HepG2 (cell line): Measurements from ENCODE around the gene CD163. TPM values are rescaled to one million over a fixed set of nuclear protein-coding genes. Genes with fewer than 3 reads are reported as not detected.

Experiments
- GATAD1 ChIP-seq: IDR thresholded peaks from 2 replicates; pipeline ENCODE4 v1.6.1; 2016; ENCODE audit warnings: missing genetic modification reagents, missing compliant biosample characterization
- HMGA1 ChIP-seq: sonication (generic); formaldehyde crosslinking; conservative IDR thresholded peaks from 2 replicates; pipeline ENCODE4 v1.4.0; 2020; ENCODE audit warnings: missing genetic modification reagents
- MTERF4 ChIP-seq: sonication (generic); formaldehyde crosslinking; IDR thresholded peaks from 2 replicates; pipeline ENCODE4 v1.8.0; 2023; ENCODE audit warnings: mild to moderate bottlenecking, missing genetic modification reagents
- SNAI1 ChIP-seq: sonication (generic); formaldehyde crosslinking; IDR thresholded peaks from 2 replicates; pipeline ENCODE4 v1.5.0; 2020; ENCODE audit warnings: mild to moderate bottlenecking, missing genetic modification reagents, borderline replicate concordance
- ZNF318 ChIP-seq: sonication (generic); formaldehyde crosslinking; IDR thresholded peaks from 2 replicates; pipeline ENCODE4 v1.4.0; 2020; ENCODE audit warnings: mild to moderate bottlenecking, missing genetic modification reagents
- polyA plus RNA-seq, 8 experiments: library from polyadenylated mRNA; depleted of rRNA in 3 of 8; stranded (reverse) in 7 of 8; unstranded in 1 of 8; fragments of >200 nt; fragmentation: Illumina TruSeq in 4 of 8; extraction: Trizol in 4 of 8; gene quantifications; 2 replicates each; pipeline versions ENCODE4 v1.2.1 to v1.2.3, GENCODE V29; 2011 to 2016; ENCODE audit warnings: low read depth in 4 of 8, missing spikeins in 1 of 8, mixed read lengths in 1 of 8; ENCODE audit not compliant: insufficient read depth in 1 of 8
- total RNA-seq, 5 experiments: library from RNA; depleted of rRNA; stranded (reverse); fragments of >200 nt; fragmentation: Illumina TruSeq; extraction: Trizol; gene quantifications; 2 replicates each; pipeline ENCODE4 v1.2.3, GENCODE V29; 2016; ENCODE audit warnings: low read depth in 1 of 5

The CD163 gene
- total and polyA plus RNA-seq, 2 of the 13 experiments (the other 11 are each of a cell fraction or from before 2014, with no cell fraction given): not detected

GRCh38 chr12:7485095-7485494 lies 18.5 kb downstream of the CD163 start (continued):
- TF ChIP-seq ZNF318 (CRISPR knock-in tag): no peak
- no peak for TF ChIP-seq MTERF4 (CRISPR knock-in tag)
- no peak for TF ChIP-seq SNAI1 (CRISPR knock-in tag)
- no peak for TF ChIP-seq GATAD1 (CRISPR knock-in tag)
- TF ChIP-seq HMGA1 (CRISPR knock-in tag): no peak
